Midbrain (tissue), 1 donor: ENCODE data around the gene TTLL8.

Experiments
- DNase-seq: peaks from one replicate; lab custom pipeline; 2025; lab: John Stamatoyannopoulos, UW

The TTLL8 gene

DNA sequence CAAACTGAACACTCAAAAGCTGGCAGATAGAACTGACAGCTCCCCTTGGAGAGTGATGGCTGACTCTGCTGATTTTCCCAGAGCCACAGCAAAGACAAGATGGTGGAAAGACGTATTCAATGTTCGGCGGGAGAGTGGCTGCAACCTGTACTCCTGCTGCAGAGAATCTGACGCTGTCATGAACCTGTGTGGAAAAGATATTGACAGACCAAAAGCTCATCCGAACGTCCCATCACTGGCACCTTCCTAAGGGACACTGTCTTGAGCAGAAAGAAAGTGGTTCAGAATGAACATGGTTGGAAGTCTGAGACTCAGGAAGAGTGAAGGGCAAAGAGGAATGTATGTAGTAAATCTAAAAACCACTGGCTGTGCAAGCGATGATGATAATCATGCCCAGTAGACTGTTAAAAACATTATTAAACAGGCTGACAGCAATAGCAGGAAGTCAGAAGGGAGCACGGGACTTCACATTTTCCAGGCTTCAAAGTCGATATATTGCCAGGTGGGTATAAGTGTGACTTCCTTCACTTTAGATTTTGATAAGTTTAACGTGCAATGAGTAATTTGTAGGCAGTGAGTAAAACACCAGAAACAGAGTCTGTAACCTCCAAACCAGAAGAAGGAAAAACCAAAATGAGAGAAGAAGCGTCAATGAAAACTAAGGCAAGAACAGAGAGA, 39.4 kb downstream of the TTLL8 start:
- no peak for DNase-seq

DNA sequence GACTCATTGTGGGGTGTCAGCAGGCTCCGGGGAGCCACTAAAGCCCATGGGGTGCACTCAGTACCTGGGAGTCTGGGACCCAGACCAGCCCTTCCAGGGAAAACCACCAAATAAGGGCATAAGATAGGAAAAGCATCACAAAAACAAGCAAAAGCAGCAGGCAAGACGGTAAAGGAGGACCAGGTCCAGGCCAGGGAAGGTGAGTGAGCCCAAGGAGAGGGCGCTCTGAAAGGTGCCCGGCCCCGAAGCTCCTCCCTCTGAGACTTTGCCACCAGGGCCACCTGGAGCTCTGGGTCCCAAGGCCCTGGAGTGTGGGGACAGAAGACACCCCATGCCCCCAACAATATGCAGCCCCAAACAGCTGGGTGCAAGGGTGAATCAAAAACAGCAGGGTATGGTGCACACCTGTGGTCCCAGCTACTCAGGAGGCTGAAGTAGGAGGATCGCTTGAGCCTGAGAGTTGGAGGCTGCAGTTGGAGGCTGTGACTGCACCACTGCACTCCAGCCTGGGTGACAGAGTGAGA, 40.3 kb downstream of the TTLL8 start:
- no peak for DNase-seq

GRCh38 chr22:50016988-50017700, 41.0 kb downstream of the TTLL8 start:
- no peak for DNase-seq

DNA sequence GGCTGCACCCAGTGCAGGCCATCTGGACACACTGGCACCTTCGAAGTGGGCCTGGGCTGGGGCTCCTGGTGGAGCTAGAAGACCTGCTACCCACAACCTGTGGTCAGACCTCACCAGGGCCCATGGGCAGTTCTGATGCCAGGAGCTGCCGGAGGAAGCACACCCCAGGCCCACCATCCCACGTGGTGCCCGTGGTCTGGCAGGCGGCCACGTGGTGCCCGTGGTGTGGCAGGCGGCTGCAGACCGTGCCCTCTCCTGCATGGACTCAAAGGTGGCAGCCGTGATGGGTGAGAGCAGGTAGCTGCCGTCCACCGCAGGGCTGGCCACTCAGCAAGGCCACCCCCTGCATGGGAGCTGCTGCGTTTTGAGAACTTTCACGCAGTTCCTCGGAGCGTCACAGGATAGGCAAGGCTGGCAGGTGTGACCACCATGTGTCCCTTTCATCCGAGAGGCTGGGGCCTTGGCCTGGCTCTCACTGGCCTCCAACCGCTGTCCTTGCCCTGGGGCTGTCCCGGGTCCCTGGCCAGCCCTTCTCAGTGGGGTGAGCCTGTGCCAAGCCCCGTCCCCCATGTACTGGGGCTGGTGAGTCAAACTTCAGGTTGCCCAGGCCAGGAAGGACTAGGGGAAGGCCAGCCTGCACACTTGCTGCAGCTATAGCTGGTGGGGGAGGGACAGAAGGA, 41.6 kb downstream of the TTLL8 start:
- no peak for DNase-seq

- no peak for DNase-seq
These were observed 42.4 kb downstream of the TTLL8 start for GRCh38 chr22:50015451-50016307.

DNA sequence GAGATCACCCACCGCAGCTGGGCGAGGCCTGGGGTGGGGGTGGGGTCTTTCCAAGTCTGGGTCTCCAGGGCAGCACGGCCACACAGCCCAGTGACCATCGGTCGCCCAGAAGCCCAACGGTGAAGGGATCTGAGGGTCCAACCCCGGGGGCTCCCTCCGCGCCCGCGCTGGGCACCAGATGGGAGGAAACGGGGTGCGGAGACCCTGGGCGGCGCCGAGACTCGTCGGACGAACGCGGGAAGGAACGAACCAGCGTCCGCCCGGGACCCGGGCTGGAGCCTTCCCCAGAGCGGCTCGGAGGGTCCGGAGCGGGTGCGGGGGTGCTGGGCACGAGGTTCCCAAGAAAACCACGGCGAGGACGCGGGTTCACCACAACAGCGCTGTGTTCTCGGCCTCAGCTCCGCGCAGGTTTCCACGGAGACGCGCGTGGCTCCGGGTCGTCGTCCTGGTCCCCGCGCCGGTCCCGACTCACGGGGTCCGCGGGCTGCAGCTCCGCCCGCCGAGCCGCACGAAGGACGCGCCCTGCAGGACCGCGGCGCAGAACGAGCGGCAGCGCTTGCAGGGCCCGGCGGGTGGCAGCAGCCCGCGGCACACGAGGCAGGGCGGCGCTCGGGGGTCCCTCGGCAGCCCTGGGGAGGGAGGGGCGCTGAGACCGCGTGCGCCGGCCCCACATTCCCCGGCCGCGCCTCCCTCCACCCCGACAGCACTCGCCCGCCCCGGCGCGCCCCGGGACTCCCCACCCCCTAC, 43.3 kb downstream of the TTLL8 start:
- DNase-seq = no peak

GRCh38 chr22:50014053-50014501, 44.0 kb downstream of the TTLL8 start:
- DNase-seq = no peak

DNA sequence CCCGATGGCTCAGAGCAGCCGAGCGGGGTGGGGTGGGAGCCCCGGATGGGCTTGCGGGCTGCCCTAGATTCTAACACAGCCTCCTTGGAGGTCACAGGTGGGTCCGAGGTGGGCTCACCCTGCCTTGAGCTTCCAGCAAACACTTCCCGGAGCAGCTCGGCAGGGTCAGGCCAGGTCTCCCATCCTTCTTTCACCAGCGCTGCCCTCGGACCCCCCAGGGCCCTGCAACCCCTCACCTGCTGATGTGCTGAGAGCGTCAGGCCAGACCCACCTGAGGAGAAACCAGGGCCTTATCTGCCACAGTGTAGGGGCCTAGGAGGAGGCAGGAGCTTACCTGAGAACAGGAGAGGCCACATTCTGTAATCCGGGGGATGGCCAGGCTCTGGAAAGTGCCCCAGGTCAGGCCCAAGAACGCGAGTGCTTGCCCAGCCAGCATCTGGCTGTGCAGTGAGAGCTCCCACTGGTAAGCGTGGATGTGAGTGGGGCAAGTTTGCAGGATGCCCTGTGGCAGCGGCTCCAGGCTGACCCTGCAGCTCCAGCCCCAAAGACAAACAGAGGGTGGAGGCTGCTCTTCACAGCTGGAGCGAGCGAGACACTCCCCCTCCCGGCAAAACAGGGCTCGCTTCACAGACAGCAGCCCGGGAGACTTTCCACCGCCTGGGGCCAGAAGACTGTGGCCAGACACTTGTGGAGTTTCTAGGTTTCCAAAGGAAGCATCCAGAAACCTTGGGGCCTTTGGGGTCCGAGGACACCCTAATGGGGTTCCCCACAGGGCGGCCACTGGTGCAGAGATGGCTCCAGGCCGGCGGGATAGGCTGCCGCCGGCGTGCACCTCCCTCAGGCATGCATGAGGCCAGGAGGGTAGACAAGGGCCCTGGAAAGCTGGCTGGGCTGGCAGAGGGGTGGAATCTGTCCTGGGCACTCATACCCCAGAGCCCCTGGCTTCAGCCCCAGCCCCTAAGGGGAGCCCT, 45.6 kb downstream of the TTLL8 start, which contains the start of gene IL17REL:
TSS of gene IL17REL (minus strand) at position 555 of the 971 bp plus-strand sequence. CDS start at position 436, 119 bp downstream.
- no peak for DNase-seq

DNA sequence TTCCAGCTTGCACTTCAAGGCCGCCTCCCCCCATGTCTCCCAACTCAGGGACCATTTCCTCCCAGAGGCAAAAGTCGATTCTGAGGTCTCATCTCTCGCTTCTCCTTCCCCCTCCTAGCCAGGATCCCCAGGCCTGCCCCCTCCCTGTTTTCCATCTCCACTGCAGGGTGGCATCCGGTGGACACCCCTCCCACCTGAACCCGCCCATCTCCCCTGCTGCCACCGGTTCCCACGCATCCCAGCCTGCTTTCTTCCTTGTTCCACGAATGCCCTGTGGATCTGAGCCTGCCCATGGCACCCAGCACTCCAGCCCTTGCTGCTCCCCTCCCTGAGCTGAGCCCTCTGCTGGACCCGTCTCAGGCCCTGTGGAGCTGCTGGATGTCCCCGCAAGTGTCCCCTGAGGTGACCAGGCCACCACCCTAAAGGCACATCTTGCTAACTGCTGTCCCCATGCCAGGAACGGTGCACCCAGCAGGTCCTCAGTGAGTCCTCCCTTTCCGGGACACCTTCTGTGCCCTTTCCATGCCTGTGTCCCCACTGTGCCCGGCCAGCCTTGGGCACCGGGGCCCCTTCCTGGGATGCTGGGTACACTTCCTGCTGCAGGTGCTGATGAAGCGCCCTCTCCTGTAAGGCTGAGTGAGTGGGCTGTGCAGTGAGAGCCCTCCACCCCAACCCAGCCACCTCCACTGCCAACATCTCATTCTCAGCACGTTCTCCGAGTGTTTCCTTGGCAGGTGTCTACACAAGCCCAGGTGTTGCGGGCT, 46.5 kb downstream of the TTLL8 start:
- DNase-seq = no peak

- no peak for DNase-seq
These were observed 47.2 kb downstream of the TTLL8 start for GRCh38 chr22:50010676-50011446.

DNA sequence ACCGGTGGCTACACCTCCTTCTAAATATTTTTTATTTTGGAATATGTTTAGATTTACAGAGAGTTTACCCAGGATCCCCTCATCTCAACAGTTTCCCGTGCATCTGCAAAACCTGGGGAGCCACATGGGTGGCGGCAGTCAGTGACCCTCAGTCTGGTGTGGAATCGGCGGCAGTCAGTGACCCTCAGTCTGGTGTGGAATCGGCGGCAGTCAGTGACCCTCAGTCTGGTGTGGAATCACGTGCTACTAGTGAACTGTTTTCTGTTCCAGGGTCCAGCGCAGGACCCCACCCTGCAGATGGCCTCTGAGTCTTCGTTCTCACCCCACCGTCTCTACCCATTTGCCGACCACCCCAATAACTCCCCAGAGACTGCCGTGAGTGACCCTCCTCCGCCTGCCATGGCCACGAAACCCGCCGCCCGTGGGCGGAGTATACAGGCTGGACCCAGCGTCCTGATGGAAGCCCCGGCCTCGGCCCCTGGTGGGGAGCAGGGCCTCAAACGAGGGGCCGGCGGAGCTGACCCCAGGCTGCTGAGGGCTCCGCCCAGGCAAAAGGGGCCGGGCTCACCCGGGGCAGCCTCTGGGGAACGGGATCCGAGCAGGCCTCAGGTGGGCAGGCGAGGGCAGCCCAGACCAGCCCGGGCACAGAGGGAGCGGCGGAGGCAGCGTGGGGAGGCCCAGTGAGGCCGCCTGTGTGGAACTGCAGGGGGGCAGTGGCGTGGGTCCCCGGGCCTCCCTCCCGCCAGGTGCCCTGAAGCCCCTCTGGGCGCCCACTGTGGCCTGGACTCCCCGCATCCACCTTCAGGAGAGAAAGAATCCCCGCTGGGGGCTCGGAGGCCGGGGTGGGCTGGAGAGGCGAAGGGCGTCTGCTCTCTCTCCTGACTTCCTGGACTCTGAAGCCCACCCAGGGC, 48.1 kb downstream of the TTLL8 start:
- DNase-seq = no peak

GRCh38 chr22:50009251-50009650, 48.8 kb downstream of the TTLL8 start:
- DNase-seq = no peak

GRCh38 chr22:50008151-50009040, 49.7 kb downstream of the TTLL8 start:
- DNase-seq = no peak

DNA sequence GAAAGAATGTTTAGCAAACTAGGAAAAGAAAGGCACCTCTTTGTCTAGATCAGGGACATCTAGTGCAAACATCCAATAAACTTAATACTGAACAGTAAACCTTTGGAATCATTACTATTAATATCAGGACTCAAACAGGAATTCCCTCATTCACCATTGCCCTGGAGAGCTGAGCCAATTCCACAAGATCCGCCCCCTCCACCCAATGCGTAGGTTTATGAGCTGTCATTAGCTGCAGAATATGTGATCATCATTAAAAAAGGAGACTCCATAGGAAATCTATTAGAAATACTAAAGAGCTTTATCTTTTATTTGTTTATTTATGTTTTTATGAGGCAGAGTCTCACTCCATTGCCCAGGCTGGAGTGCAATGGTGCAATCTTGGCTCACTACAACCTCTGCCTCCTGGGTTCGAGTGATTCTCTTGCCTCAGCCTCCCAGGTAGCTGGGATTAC, 51.0 kb downstream of the TTLL8 start:
- no peak for DNase-seq

GRCh38 chr22:50004918-50005317, 53.2 kb downstream of the TTLL8 start:
- no peak for DNase-seq

DNA sequence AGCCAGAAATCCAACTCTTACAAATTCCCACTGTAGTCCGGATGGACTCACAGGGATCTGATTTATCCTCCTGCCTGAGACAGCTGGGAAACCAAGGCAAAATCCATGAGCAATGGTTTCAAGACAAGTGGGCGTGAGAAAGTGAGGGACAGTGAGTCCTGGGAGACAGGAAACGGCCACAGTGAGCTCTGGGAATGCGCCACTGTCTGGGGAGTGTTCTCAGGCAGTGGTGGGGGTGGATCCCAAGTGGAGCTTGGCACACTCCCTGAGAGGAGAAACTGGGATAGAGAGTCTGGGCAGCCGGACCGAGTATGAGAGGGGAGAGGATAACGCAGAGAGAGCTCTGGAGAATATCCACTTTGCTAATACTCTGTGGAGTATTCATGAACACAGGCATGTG, 55.3 kb downstream of the TTLL8 start:
- DNase-seq = no peak
